ENCODE data around the gene SFMBT2. TPM values are rescaled to one million over a fixed set of nuclear protein-coding genes. Genes with fewer than 3 reads are reported as not detected.

Gene SFMBT2
- total RNA-seq, 6 experiments from 2014 or later = 0.03 to 0.12 (median 0.06) TPM

DNA sequence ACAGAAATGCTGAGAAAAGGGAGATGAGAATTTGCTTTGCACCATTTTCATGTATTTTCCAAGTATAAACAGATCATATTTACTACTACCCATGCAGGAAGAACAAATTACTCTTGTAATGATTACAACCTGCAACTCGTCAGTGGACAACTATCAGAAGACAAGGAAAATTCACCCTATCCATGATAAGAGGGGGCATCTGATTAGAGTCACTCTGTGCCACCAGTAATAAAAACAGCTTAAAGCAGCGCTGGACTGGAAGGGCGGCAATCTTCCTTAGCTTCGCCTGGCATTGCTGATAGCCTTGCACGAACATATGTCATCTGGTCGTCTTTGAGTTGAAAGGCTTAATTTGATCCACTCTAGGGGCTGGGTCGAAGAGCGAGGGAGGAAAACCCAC, 162.7 kb downstream of the SFMBT2 start:
- peaks cover 52% of the 10 kb centered on the region for H3K9me3 Mint-ChIP-seq
- H3K36me3 Mint-ChIP-seq (ENCODE audit: low read depth) = peaks cover 10% of the 10 kb centered on the region; the same call in 1 of the 2 replicates
- TF ChIP-seq, protein P1, sequence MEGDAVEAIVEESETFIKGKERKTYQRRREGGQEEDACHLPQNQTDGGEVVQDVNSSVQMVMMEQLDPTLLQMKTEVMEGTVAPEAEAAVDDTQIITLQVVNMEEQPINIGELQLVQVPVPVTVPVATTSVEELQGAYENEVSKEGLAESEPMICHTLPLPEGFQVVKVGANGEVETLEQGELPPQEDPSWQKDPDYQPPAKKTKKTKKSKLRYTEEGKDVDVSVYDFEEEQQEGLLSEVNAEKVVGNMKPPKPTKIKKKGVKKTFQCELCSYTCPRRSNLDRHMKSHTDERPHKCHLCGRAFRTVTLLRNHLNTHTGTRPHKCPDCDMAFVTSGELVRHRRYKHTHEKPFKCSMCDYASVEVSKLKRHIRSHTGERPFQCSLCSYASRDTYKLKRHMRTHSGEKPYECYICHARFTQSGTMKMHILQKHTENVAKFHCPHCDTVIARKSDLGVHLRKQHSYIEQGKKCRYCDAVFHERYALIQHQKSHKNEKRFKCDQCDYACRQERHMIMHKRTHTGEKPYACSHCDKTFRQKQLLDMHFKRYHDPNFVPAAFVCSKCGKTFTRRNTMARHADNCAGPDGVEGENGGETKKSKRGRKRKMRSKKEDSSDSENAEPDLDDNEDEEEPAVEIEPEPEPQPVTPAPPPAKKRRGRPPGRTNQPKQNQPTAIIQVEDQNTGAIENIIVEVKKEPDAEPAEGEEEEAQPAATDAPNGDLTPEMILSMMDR (IDR thresholded peaks at IDR 0.05) = no peak
- H3K27me3 Mint-ChIP-seq (ENCODE audit: insufficient read depth) = peaks cover 4% of the 10 kb centered on the region; the same call in 1 of the 2 replicates
- no peak for DNase-seq
- no peak overlapping the region for H3K27ac Mint-ChIP-seq
- H3K4me1 Mint-ChIP-seq (ENCODE audit: low read depth) = no peaks in the 10 kb centered on the region
- H3K4me3 Mint-ChIP-seq = no peak overlapping the region

DNA sequence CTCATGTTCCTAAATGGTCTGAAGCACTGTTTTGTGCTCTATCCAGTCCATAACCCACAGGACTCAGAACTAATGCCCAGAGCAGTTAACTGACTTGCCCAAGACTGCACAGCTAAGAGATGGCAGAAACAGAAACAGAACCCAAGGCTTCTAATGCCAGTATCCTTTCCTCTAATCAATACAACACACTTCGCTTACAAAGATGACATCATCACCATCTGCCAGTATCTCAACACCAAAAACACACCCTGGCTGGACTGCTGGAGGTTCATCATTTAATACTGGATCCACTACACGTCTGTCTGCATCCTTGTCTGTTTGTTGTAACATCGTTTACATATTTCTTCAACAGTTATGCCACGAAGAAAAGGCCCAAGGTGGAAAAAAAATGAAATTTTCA, 165.3 kb downstream of the SFMBT2 start:
- no peaks in the 10 kb centered on the region; the same call in 1 of the 2 replicates for H3K36me3 Mint-ChIP-seq (ENCODE audit: low read depth)
- peaks cover 62% of the 10 kb centered on the region for H3K9me3 Mint-ChIP-seq
- no peaks in the 10 kb centered on the region for H3K27me3 Mint-ChIP-seq (ENCODE audit: insufficient read depth)
- no peak for DNase-seq
- H3K4me1 Mint-ChIP-seq (ENCODE audit: low read depth) = no peaks in the 10 kb centered on the region
- H3K27ac Mint-ChIP-seq = no peak overlapping the region
- H3K4me3 Mint-ChIP-seq = no peak overlapping the region
- TF ChIP-seq, protein P1 (IDR thresholded peaks at IDR 0.05) = no peak

DNA sequence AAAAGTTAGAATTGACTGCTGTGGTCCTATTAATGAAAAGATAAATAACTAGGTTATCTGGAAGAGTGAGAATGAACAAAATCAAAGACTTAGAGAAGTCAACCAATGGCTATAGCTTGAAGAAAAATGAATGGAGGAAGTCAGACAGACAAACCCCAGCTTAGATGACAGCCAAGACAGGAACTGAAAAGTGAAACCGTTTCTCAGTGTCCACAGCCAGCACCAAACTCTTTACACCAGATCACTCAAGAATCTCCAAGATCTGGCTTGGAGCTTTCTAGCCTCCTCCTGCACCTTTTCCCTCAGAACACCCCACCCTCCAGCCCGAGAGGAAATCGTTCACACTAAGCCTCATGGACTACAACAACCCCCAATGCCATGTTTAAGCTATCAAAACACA, 167.0 kb downstream of the SFMBT2 start:
- no peak for DNase-seq
- Mint-ChIP-seq H3K36me3 (ENCODE audit: low read depth) (no peaks in the 10 kb centered on the region; the same call in 1 of the 2 replicates), H3K4me1 (ENCODE audit: low read depth) (no peaks in the 10 kb centered on the region), H3K4me3 (no peak overlapping the region), H3K27me3 (ENCODE audit: insufficient read depth) (no peaks in the 10 kb centered on the region), H3K27ac (no peak overlapping the region), H3K9me3 (peaks cover 62% of the 10 kb centered on the region)
- TF ChIP-seq, protein P1 (IDR thresholded peaks at IDR 0.05) = no peak

DNA sequence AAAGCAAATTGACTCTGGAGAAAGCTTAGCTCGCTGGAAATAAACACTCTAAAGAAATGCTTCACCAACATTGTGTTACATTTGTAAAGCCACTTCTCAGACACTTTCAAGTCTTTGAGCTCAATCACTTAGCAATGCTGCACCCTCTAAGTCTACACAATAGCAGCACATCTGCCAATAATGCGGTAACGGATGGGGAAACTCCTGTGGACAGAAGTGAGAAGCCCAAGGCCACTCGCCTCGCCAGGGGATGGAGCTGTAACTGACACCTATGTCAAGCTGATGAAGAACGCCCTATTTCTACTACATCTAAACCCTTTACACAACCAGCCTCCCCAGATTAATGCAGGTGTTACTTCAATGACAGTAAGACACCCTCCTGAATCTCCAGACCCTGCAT, 167.7 kb downstream of the SFMBT2 start:
- H3K9me3 Mint-ChIP-seq = peaks cover 56% of the 10 kb centered on the region
- no peaks in the 10 kb centered on the region for H3K27me3 Mint-ChIP-seq (ENCODE audit: insufficient read depth)
- DNase-seq = no peak
- H3K4me1 Mint-ChIP-seq (ENCODE audit: low read depth) = no peaks in the 10 kb centered on the region
- TF ChIP-seq, protein P1 (IDR thresholded peaks at IDR 0.05) = no peak
- no peak overlapping the region for H3K27ac Mint-ChIP-seq
- H3K36me3 Mint-ChIP-seq (ENCODE audit: low read depth) = no peaks in the 10 kb centered on the region; the same call in 1 of the 2 replicates
- H3K4me3 Mint-ChIP-seq = no peak overlapping the region

DNA sequence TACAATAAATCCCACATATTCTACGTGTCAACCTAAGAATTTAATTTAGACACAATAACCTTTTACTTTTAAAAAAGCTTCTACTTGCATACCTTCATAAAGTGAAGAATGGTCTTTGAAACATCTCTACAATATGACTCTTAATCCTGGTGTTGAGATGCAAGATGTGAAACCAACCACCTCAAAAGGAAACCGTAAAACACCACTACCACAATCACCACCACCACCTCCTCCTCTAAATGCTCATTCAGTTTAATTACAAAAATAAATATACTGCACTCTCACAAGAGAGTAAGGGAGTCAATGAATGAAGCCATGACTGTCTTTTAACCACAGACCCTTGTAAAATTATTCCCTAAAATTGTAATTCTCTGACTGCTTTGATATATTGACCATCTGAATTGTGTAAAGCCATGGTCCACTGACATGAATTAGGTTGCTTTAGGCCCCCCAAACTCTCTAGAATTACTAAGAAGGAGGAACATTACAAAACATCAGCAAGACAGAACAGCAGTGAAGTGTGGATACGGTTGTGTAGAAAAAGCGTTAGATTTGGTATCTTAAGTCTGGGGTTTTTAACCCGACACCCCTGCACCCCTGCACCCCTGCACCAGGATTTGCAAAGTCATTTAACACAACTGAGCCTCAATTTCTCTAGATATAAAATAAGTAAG, 171.4 kb downstream of the SFMBT2 start:
- no peak overlapping the region for H3K4me3 Mint-ChIP-seq
- H3K27me3 Mint-ChIP-seq (ENCODE audit: insufficient read depth) = no peaks in the 10 kb centered on the region
- DNase-seq = no peak
- no peaks in the 10 kb centered on the region; the same call in 1 of the 2 replicates for H3K36me3 Mint-ChIP-seq (ENCODE audit: low read depth)
- no peaks in the 10 kb centered on the region for H3K4me1 Mint-ChIP-seq (ENCODE audit: low read depth)
- no peak overlapping the region for H3K27ac Mint-ChIP-seq
- peaks cover 52% of the 10 kb centered on the region for H3K9me3 Mint-ChIP-seq
- TF ChIP-seq, protein P1 (IDR thresholded peaks at IDR 0.05) = no peak

Data from HFFc6 (cell line).